Measurements from ENCODE around the gene SPOCK1. TPM values are rescaled to one million over a fixed set of nuclear protein-coding genes. Genes with fewer than 3 reads are reported as not detected.

The SPOCK1 gene
- total RNA-seq, 4 donors from 2014 or later: 8.6 to 34.8 (median 13.2) TPM

- in situ Hi-C loops (cut with MboI; ENCODE audit: low pct_ligation_motif_present in 1 of 4, low pct_unique_long_range_greater_than_20kb in 1 of 4, low sequenced_read_pairs in 3 of 4): no loop called here
- no peak overlapping the region for H3K27ac ChIP-seq
- no peaks in the 10 kb centered on the region for H3K9me3 ChIP-seq
- no peaks in the 10 kb centered on the region for H3K27me3 ChIP-seq
- 59% methylated on average over 3 of the region's 3 CpGs; no CpG with 5 or more reads in 1 of the 2 donors for WGBS, 2 donors (ENCODE audit: low coverage in 1 of 2)
- no peaks in the 10 kb centered on the region for H3K36me3 ChIP-seq
- DNase-seq: no peak
- H3K4me3 ChIP-seq: no peak overlapping the region
- intact Hi-C loops (cut with DNase I; ENCODE audit: low total_unique reads): no loop called here
- H3K4me1 ChIP-seq: no peaks in the 10 kb centered on the region
- TF ChIP-seq EP300 (IDR thresholded peaks at IDR 0.05; ENCODE audit: low read depth): no peak
- TF ChIP-seq POLR2A (IDR thresholded peaks at IDR 0.05): no peak
- no peak for TF ChIP-seq POLR2AphosphoS5 (IDR thresholded peaks at IDR 0.05)
- no peak for TF ChIP-seq CTCF (IDR thresholded peaks at IDR 0.05)
Measured at GRCh38 chr5:137226081-137226480, 273.0 kb downstream of the SPOCK1 start.

- H3K27me3 ChIP-seq: no peaks in the 10 kb centered on the region
- H3K4me3 ChIP-seq: no peak overlapping the region
- TF ChIP-seq POLR2AphosphoS5 (IDR thresholded peaks at IDR 0.05) (no peak), CTCF (IDR thresholded peaks at IDR 0.05) (no peak), POLR2A (IDR thresholded peaks at IDR 0.05) (no peak), EP300 (IDR thresholded peaks at IDR 0.05; ENCODE audit: low read depth) (no peak)
- peaks cover 0 to 3% (median 0%) of the 10 kb centered on the region in 4 donors for H3K4me1 ChIP-seq
- in situ Hi-C loops (cut with MboI; ENCODE audit: low pct_ligation_motif_present in 1 of 4, low pct_unique_long_range_greater_than_20kb in 1 of 4, low sequenced_read_pairs in 3 of 4): loop anchor here in 1 of 4 donors (25.0 kb wide), 1 partner anchor 411 kb away; no protein-coding TSS in a partner anchor
- no peak overlapping the region for H3K27ac ChIP-seq
- no peaks in the 10 kb centered on the region for H3K9me3 ChIP-seq
- intact Hi-C loops (cut with DNase I; ENCODE audit: low total_unique reads): no loop called here
- 84 to 92% methylated on average over 4 of the region's 4 CpGs for WGBS, 2 donors (ENCODE audit: low coverage in 1 of 2)
- DNase-seq: no peak
- no peaks in the 10 kb centered on the region for H3K36me3 ChIP-seq
Measured at GRCh38 chr5:137223324-137224295, 275.5 kb downstream of the SPOCK1 start.

GRCh38 chr5:137221943-137222342 is 277.2 kb downstream of the SPOCK1 start:
- no peak for DNase-seq
- in situ Hi-C loops (cut with MboI; ENCODE audit: low pct_ligation_motif_present in 1 of 4, low pct_unique_long_range_greater_than_20kb in 1 of 4, low sequenced_read_pairs in 3 of 4): loop anchor here in 1 of 4 donors (25.0 kb wide), 1 partner anchor 410 kb away; no protein-coding TSS in a partner anchor
- WGBS, 2 donors (ENCODE audit: low coverage in 1 of 2): 55 to 60% methylated on average over 1 to 3 of the region's 3 CpGs
- peaks cover 0 to 4% (median 0%) of the 10 kb centered on the region in 4 donors for H3K4me1 ChIP-seq
- H3K27me3 ChIP-seq: no peaks in the 10 kb centered on the region
- H3K4me3 ChIP-seq: no peak overlapping the region
- no peaks in the 10 kb centered on the region for H3K36me3 ChIP-seq
- TF ChIP-seq POLR2AphosphoS5 (IDR thresholded peaks at IDR 0.05) (peak; percentile 19 to 85 (median 65)), POLR2A (IDR thresholded peaks at IDR 0.05) (no peak), CTCF (IDR thresholded peaks at IDR 0.05) (no peak), EP300 (IDR thresholded peaks at IDR 0.05; ENCODE audit: low read depth) (peak; percentile 40)
- intact Hi-C loops (cut with DNase I; ENCODE audit: low total_unique reads): no loop called here
- H3K9me3 ChIP-seq: no peaks in the 10 kb centered on the region
- no peak overlapping the region for H3K27ac ChIP-seq

- 53 to 90% methylated on average over 2 to 3 of the region's 3 CpGs for WGBS, 2 donors (ENCODE audit: low coverage in 1 of 2)
- intact Hi-C loops (cut with DNase I; ENCODE audit: low total_unique reads) (no loop called here), in situ Hi-C loops (cut with MboI; ENCODE audit: low pct_ligation_motif_present in 1 of 4, low pct_unique_long_range_greater_than_20kb in 1 of 4, low sequenced_read_pairs in 3 of 4) (loop anchor here in 1 of 4 donors (25.0 kb wide), 1 partner anchor 408 kb away; no protein-coding TSS in a partner anchor)
- Histone ChIP-seq H3K36me3 (no peaks in the 10 kb centered on the region), H3K4me3 (no peak overlapping the region), H3K27me3 (no peaks in the 10 kb centered on the region), H3K4me1 (peaks cover 0 to 4% (median 0%) of the 10 kb centered on the region in 4 donors), H3K27ac (no peak overlapping the region), H3K9me3 (no peaks in the 10 kb centered on the region)
- TF ChIP-seq CTCF (IDR thresholded peaks at IDR 0.05): peak in 4 of 5 experiments; percentile 9 to 20 (median 15)
- TF ChIP-seq EP300 (IDR thresholded peaks at IDR 0.05; ENCODE audit: low read depth): no peak
- no peak for DNase-seq
Measured at GRCh38 chr5:137220523-137220927, 278.6 kb downstream of the SPOCK1 start.

Data from transverse colon (tissue), 4 donors.